IMR-90 (cell line): ENCODE results near the gene SAPCD1. TPM values are rescaled to one million over a fixed set of nuclear protein-coding genes. Genes with fewer than 3 reads are reported as not detected.

Experiments used
- ATAC-seq: fragments of 200-7000 bp; cut with Tn5 transposase; 2 replicates; pipeline ENCODE4 v1.9.1; 2020; ENCODE audit warnings: low read depth, mild to moderate bottlenecking, moderate library complexity
- BruUV-seq: library from RNA; stranded (reverse); fragments of 400-500 nt; replicated peaks from 2 replicates; lab custom pipeline; 2021; lab: Mats Ljungman, UMichigan
- CTCF ChIA-PET: fragments of 300-600 bp; formaldehyde crosslinking; extraction: SDS; loops from one replicate; lab custom pipeline; 2021; ENCODE audit warnings: antibody characterized with exemption; lab: Yijun Ruan, JAX
- POLR2A ChIA-PET: fragments of 300-600 bp; sonication (Branson Sonifier 250); formaldehyde crosslinking; loops from one replicate; lab custom pipeline; 2022; ENCODE audit warnings: antibody characterized with exemption; ENCODE audit not compliant: unreplicated experiment; lab: Charles Lee
- DNase-seq: peaks from one replicate; pipeline ENCODE4 v3.0.0; 2013
- H2AFZ ChIP-seq: replicated peaks from 2 replicates; pipeline ENCODE3; 2013; ENCODE audit warnings: low read length, mild to moderate bottlenecking; ENCODE audit not compliant: poor library complexity
- H2AK5ac ChIP-seq: 2 replicates; pipeline ENCODE4 v1.6.1; 2013; ENCODE audit warnings: low read depth, low read length, inconsistent platforms
- H2AK9ac ChIP-seq: replicated peaks from 2 replicates; pipeline ENCODE3; 2013; ENCODE audit warnings: mild to moderate bottlenecking, low read depth, low read length, moderate library complexity; ENCODE audit not compliant: poor library complexity
- H2BK120ac ChIP-seq: 2 replicates; pipeline ENCODE4 v1.6.1; 2013; ENCODE audit warnings: low read depth, low read length, inconsistent platforms
- H2BK15ac ChIP-seq: 3 replicates; pipeline ENCODE4 v1.6.1; 2013; ENCODE audit warnings: low read depth, low read length, inconsistent platforms
- H2BK20ac ChIP-seq: 2 replicates; pipeline ENCODE4 v1.6.1; 2013; ENCODE audit warnings: low read depth, mild to moderate bottlenecking, inconsistent platforms, low read length, moderate library complexity
- H2BK5ac ChIP-seq: 2 replicates; pipeline ENCODE4 v1.6.1; 2013; ENCODE audit warnings: mild to moderate bottlenecking, low read depth, low read length, inconsistent platforms; ENCODE audit not compliant: poor library complexity, severe bottlenecking
- H3K14ac ChIP-seq: replicated peaks from 2 replicates; pipeline ENCODE4 v1.6.1; 2013; ENCODE audit warnings: low read depth, low read length, inconsistent platforms
- H3K18ac ChIP-seq: 2 replicates; pipeline ENCODE4 v1.6.1; 2013; ENCODE audit warnings: low read depth, low read length, control low read depth
- H3K23ac ChIP-seq: 2 replicates; pipeline ENCODE4 v1.6.1; 2013; ENCODE audit warnings: low read depth, low read length, inconsistent platforms
- H3K27ac ChIP-seq: 2 replicates; pipeline ENCODE4 v1.5.1; 2013; ENCODE audit warnings: mild to moderate bottlenecking, control low read depth, low read length; ENCODE audit not compliant: insufficient read depth
- H3K27me3 ChIP-seq: 2 replicates; pipeline ENCODE4 v1.6.1; 2013; ENCODE audit warnings: low read length; ENCODE audit not compliant: control insufficient read depth, insufficient read depth
- H3K36me3 ChIP-seq: 2 replicates; pipeline ENCODE4 v1.6.1; 2013; ENCODE audit warnings: low read length, mixed read lengths; ENCODE audit not compliant: control insufficient read depth, insufficient read depth
- H3K4ac ChIP-seq: 2 replicates; pipeline ENCODE4 v1.6.1; 2013; ENCODE audit warnings: low read depth, low read length, inconsistent platforms
- H3K4me1 ChIP-seq: 2 replicates; pipeline ENCODE4 v1.6.1; 2013; ENCODE audit warnings: low read length, mixed read lengths; ENCODE audit not compliant: control insufficient read depth, insufficient read depth
- H3K4me2 ChIP-seq: 2 replicates; pipeline ENCODE4 v1.6.1; 2013; ENCODE audit warnings: low read depth, mild to moderate bottlenecking, control low read depth, low read length, moderate library complexity
- H3K4me3 ChIP-seq: 2 replicates; pipeline ENCODE4 v1.5.1; 2013; ENCODE audit warnings: low read depth, mild to moderate bottlenecking, control low read depth, low read length, moderate library complexity; ENCODE audit not compliant: insufficient read depth
- H3K56ac ChIP-seq: 2 replicates; pipeline ENCODE4 v1.6.1; 2013; ENCODE audit warnings: low read length, inconsistent platforms; ENCODE audit not compliant: insufficient read depth; ENCODE audit errors: extremely low read depth
- H3K79me1 ChIP-seq, 2 experiments: 2 replicates each; pipeline ENCODE4 v1.6.1; 2013; ENCODE audit warnings: low read length in 2 of 2, inconsistent platforms in 1 of 2, low read depth in 1 of 2
- H3K9ac ChIP-seq: 2 replicates; pipeline ENCODE4 v1.6.1; 2013; ENCODE audit warnings: low read depth, low read length, control low read depth
- H3K9me1 ChIP-seq: 2 replicates; pipeline ENCODE4 v1.6.1; 2013; ENCODE audit warnings: low read length, inconsistent platforms; ENCODE audit not compliant: insufficient read depth
- H3K9me3 ChIP-seq: 2 replicates; pipeline ENCODE4 v1.6.1; 2013; ENCODE audit warnings: low read length; ENCODE audit not compliant: control insufficient read depth, insufficient read depth
- H4K20me1 ChIP-seq: 2 replicates; pipeline ENCODE4 v1.6.1; 2013; ENCODE audit warnings: low read length, inconsistent platforms; ENCODE audit not compliant: insufficient read depth
- H4K5ac ChIP-seq: 2 replicates; pipeline ENCODE4 v1.6.1; 2013; ENCODE audit warnings: mild to moderate bottlenecking, low read depth, low read length, control low read depth
- H4K8ac ChIP-seq, 2 experiments: 2 replicates each; pipeline ENCODE4 v1.6.1; 2013; ENCODE audit warnings: low read depth in 2 of 2, low read length in 2 of 2, control low read depth in 1 of 2, inconsistent platforms in 1 of 2
- H4K91ac ChIP-seq: 2 replicates; pipeline ENCODE4 v1.6.1; 2013; ENCODE audit warnings: low read depth, low read length, inconsistent platforms; ENCODE audit not compliant: insufficient read depth
- CEBPB ChIP-seq: IDR thresholded peaks from 2 replicates; pipeline ENCODE4 v1.6.1; 2012; ENCODE audit warnings: low read depth, low read length, improper control_type of control experiment
- FOS ChIP-seq: fragments of 150-350 bp; IDR thresholded peaks from 2 replicates; pipeline ENCODE4 v1.6.1; 2016; ENCODE audit warnings: low read depth, low read length
- MAFK ChIP-seq: IDR thresholded peaks from 2 replicates; pipeline ENCODE4 v1.6.1; 2012; ENCODE audit warnings: low read depth, low read length, improper control_type of control experiment
- MAZ ChIP-seq: IDR thresholded peaks from 2 replicates; pipeline ENCODE4 v1.6.1; 2012; ENCODE audit warnings: low read depth, mild to moderate bottlenecking, low read length, improper control_type of control experiment, moderate library complexity, borderline replicate concordance
- MXI1 ChIP-seq: IDR thresholded peaks from 2 replicates; pipeline ENCODE4 v1.6.1; 2012; ENCODE audit warnings: low read depth, mild to moderate bottlenecking, low read length, moderate library complexity, borderline replicate concordance
- NFE2L2 ChIP-seq: fragments of 150-350 bp; IDR thresholded peaks from 2 replicates; pipeline ENCODE4 v1.6.1; 2016; ENCODE audit warnings: low read depth, mild to moderate bottlenecking, low read length
- POLR2A ChIP-seq: IDR thresholded peaks from 2 replicates; pipeline ENCODE4 v1.6.1; 2012; ENCODE audit warnings: mild to moderate bottlenecking, low read depth, low read length
- RAD21 ChIP-seq: IDR thresholded peaks from 2 replicates; pipeline ENCODE4 v1.6.1; 2012; ENCODE audit warnings: low read length, improper control_type of control experiment
- RCOR1 ChIP-seq: IDR thresholded peaks from 2 replicates; pipeline ENCODE4 v1.6.1; 2012; ENCODE audit warnings: mild to moderate bottlenecking, low read length, improper control_type of control experiment; ENCODE audit not compliant: insufficient replicate concordance
- SMC3 ChIP-seq: fragments of 150-350 bp; IDR thresholded peaks from 2 replicates; pipeline ENCODE4 v1.6.1; 2016; ENCODE audit warnings: low read depth, mild to moderate bottlenecking, antibody characterized with exemption, low read length, moderate library complexity
- WGBS, 2 experiments: methylation state at CpG; one replicate each; pipeline versions ENCODE4 v1.1.5 to v1.1.7; 2013; ENCODE audit warnings: missing lambda C conversion rate in 2 of 2; ENCODE audit not compliant: insufficient read length in 1 of 2; ENCODE audit errors: extremely low coverage in 2 of 2; 5-methylcytosine and 5-hydroxymethylcytosine counted together
- dilution Hi-C: fragments of 300-500 bp; cut with HindIII; formaldehyde crosslinking; loops from one replicate; pipeline ENCODE4 v1.14.3; 2018; ENCODE audit warnings: low sequenced_read_pairs; ENCODE audit not compliant: unreplicated experiment
- in situ Hi-C: fragments of 300-500 bp; cut with MboI; formaldehyde crosslinking; loops from 3 replicates; pipeline ENCODE4 v1.14.3; 2019; ENCODE audit warnings: low sequenced_read_pairs, inconsistent platforms, mixed read lengths
- intact Hi-C: fragments of 100-400 bp; cut with micrococcal nuclease; formaldehyde crosslinking; loops from 2 replicates; pipeline ENCODE4 v1.10.0; 2022
- polyA plus RNA-seq, 3 experiments: library from polyadenylated mRNA; depleted of rRNA; stranded (reverse); fragments of >200 nt; gene quantifications; 2 replicates each; pipeline ENCODE4 v1.2.3, GENCODE V29; 2012; ENCODE audit warnings: low replicate concordance in 1 of 3
- total RNA-seq: library from RNA; depleted of rRNA; stranded (reverse); fragments of >200 nt; gene quantifications from 2 replicates; pipeline ENCODE4 v1.2.3, GENCODE V29; 2012
- TF ChIP-seq, protein P1 (sequence below): conservative IDR thresholded peaks from 2 replicates; pipeline ENCODE4 v1.5.1; 2012; ENCODE audit warnings: mild to moderate bottlenecking, low read depth, low read length, improper control_type of control experiment
- TF ChIP-seq, protein P2 (sequence below): fragments of 150-350 bp; IDR thresholded peaks from 2 replicates; pipeline ENCODE4 v1.6.1; 2016; ENCODE audit warnings: low read depth, mild to moderate bottlenecking, low read length, moderate library complexity, borderline replicate concordance
- TF ChIP-seq, protein P3 (sequence below): fragments of 150-350 bp; IDR thresholded peaks from 2 replicates; pipeline ENCODE4 v1.6.1; 2017; ENCODE audit warnings: mild to moderate bottlenecking, antibody characterized with exemption, low read length, low read depth

SAPCD1 gene
- total and polyA plus RNA-seq, 2 of the 4 experiments (the other 2 are of a cell fraction): 2.3 TPM; not detected in 1

DNA sequence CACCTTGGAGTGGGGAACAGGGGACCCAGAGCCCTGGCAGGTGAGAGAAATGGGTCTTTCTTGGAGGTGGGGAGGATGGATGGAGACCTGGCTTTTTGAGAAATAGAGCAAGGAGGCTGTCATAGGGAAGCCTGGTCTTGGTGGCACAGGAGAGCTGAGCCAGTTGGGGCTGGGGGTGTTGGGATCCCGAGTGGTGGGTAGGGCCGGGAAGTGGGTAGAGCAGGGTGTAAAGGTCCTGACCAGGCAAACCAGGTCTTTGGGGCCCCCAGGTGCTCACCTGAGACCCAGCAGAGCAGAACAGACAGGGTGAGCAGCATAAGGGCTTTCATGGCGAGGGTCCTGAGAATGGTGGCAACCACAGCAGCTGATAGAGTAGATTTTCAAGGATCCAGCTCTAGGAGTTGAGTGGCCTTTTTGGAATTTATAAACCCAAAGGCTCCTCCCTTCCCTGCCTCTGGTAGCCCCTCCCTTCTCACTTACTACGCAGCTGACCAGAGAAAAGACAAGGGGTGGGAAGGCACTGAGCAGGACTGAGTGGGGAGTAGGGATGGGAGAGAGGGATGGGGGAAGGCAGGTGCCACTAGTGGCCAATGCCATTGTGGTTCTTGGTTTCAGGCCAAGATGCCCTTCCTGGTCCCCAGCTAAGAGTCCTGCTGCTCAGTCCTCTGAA, 41.0 kb upstream of the SAPCD1 start, which contains the start of gene LY6G6C:
LY6G6C (minus strand) TSS at position 396 of the 670 bp plus-strand sequence; CDS start at position 329, 67 bp downstream.
- DNase-seq (no peak), ATAC-seq (peak; percentile 59)
- Histone ChIP-seq H3K9me1 (peaks cover 4% of the 10 kb centered on the region; the same call in 1 of the 2 replicates), H3K79me1 (no peaks in the 10 kb centered on the region), H2AK9ac (no peak within 1 kb of the TSS), H2BK15ac (no peak within 1 kb of the TSS), H2AFZ (no peak within 1 kb of the TSS), H2BK5ac (no peak within 1 kb of the TSS), H2BK120ac (no peak within 1 kb of the TSS), H3K27ac (no peak within 1 kb of the TSS), H3K23ac (no peak within 1 kb of the TSS), H4K5ac (no peak within 1 kb of the TSS), H4K8ac (no peak within 1 kb of the TSS), H3K27me3 (peaks cover 2% of the 10 kb centered on the region; the same call in 1 of the 2 replicates), H3K4ac (no peak within 1 kb of the TSS), H3K18ac (no peak within 1 kb of the TSS), H3K4me2 (no peak within 1 kb of the TSS), H2AK5ac (no peak within 1 kb of the TSS; the same call in 1 of the 2 replicates), H4K20me1 (no peaks in the 10 kb centered on the region), H3K36me3 (peaks cover 5% of the 10 kb centered on the region; the same call in 1 of the 2 replicates), H3K14ac (no peak within 1 kb of the TSS), H3K4me3 (no peak within 1 kb of the TSS), H2BK20ac (no peak within 1 kb of the TSS), H3K4me1 (no peaks in the 10 kb centered on the region), H4K91ac (no peak within 1 kb of the TSS), H3K9ac (no peak within 1 kb of the TSS), H3K9me3 (no peaks in the 10 kb centered on the region), H3K56ac (no peak within 1 kb of the TSS)
- ChIA-PET POLR2A (no interaction called here), CTCF (no interaction called here)
- TF ChIP-seq MXI1: no peak
- TF ChIP-seq NFE2L2: no peak
- TF ChIP-seq, protein P1, sequence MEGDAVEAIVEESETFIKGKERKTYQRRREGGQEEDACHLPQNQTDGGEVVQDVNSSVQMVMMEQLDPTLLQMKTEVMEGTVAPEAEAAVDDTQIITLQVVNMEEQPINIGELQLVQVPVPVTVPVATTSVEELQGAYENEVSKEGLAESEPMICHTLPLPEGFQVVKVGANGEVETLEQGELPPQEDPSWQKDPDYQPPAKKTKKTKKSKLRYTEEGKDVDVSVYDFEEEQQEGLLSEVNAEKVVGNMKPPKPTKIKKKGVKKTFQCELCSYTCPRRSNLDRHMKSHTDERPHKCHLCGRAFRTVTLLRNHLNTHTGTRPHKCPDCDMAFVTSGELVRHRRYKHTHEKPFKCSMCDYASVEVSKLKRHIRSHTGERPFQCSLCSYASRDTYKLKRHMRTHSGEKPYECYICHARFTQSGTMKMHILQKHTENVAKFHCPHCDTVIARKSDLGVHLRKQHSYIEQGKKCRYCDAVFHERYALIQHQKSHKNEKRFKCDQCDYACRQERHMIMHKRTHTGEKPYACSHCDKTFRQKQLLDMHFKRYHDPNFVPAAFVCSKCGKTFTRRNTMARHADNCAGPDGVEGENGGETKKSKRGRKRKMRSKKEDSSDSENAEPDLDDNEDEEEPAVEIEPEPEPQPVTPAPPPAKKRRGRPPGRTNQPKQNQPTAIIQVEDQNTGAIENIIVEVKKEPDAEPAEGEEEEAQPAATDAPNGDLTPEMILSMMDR: no peak
- TF ChIP-seq POLR2A: no peak
- TF ChIP-seq, protein P2, sequence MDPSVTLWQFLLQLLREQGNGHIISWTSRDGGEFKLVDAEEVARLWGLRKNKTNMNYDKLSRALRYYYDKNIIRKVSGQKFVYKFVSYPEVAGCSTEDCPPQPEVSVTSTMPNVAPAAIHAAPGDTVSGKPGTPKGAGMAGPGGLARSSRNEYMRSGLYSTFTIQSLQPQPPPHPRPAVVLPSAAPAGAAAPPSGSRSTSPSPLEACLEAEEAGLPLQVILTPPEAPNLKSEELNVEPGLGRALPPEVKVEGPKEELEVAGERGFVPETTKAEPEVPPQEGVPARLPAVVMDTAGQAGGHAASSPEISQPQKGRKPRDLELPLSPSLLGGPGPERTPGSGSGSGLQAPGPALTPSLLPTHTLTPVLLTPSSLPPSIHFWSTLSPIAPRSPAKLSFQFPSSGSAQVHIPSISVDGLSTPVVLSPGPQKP: no peak
- TF ChIP-seq RAD21: no peak
- TF ChIP-seq, protein P3, sequence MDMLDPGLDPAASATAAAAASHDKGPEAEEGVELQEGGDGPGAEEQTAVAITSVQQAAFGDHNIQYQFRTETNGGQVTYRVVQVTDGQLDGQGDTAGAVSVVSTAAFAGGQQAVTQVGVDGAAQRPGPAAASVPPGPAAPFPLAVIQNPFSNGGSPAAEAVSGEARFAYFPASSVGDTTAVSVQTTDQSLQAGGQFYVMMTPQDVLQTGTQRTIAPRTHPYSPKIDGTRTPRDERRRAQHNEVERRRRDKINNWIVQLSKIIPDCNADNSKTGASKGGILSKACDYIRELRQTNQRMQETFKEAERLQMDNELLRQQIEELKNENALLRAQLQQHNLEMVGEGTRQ: no peak
- TF ChIP-seq MAZ: no peak
- TF ChIP-seq SMC3: no peak
- no peak for TF ChIP-seq FOS
- no peak for TF ChIP-seq CEBPB
- TF ChIP-seq RCOR1: no peak
- no peak for TF ChIP-seq MAFK
- dilution Hi-C loops (no loop called here), intact Hi-C loops (no loop called here), in situ Hi-C loops (no loop called here)
- no TSS peak for BruUV-seq
- 83% methylated on average over 2 of the region's 4 CpGs; no CpG with 5 or more reads in 1 of the 2 experiments for WGBS, 2 experiments
